BJ (cell line): ENCODE results near the gene PDE6A. TPM values are rescaled to one million over a fixed set of nuclear protein-coding genes. Genes with fewer than 3 reads are reported as not detected.

ENCODE experiments used
- CTCF ChIA-PET: fragments of 350-600 bp; formaldehyde crosslinking; extraction: SDS; loops from one replicate; lab custom pipeline; 2021; ENCODE audit warnings: antibody characterized with exemption, inconsistent platforms; lab: Yijun Ruan, JAX
- POLR2A ChIA-PET: fragments of 300-600 bp; sonication (Branson Sonifier 250); formaldehyde crosslinking; extraction: SDS; loops from one replicate; lab custom pipeline; 2021; ENCODE audit warnings: antibody characterized with exemption; lab: Charles Lee
- DNase-seq: peaks from one replicate; pipeline ENCODE4 v3.0.0-alpha.2; 2011; ENCODE audit warnings: low read depth
- H3K27me3 ChIP-seq: 2 replicates; pipeline ENCODE4 v1.6.0; 2011; ENCODE audit warnings: low read length; ENCODE audit not compliant: control insufficient read depth, insufficient read depth
- H3K36me3 ChIP-seq: 2 replicates; pipeline ENCODE4 v1.5.1; 2011; ENCODE audit warnings: low read length; ENCODE audit not compliant: control insufficient read depth, insufficient read depth
- H3K4me3 ChIP-seq: 2 replicates; pipeline ENCODE4 v1.5.1; 2011; ENCODE audit warnings: low read depth, mild to moderate bottlenecking, control low read depth, low read length
- polyA plus RNA-seq: library from polyadenylated mRNA; depleted of rRNA; stranded (reverse); fragments of >200 nt; gene quantifications from 2 replicates; pipeline ENCODE4 v1.2.3, GENCODE V29; 2011
- TF ChIP-seq, protein P1 (sequence below): IDR thresholded peaks from 2 replicates; pipeline ENCODE4 v1.5.1; 2011; ENCODE audit warnings: low read depth, mild to moderate bottlenecking, control low read depth, inconsistent platforms, low read length, moderate library complexity; ENCODE audit not compliant: insufficient read depth

The PDE6A gene
- polyA plus RNA-seq, 1 experiment = not detected

DNA sequence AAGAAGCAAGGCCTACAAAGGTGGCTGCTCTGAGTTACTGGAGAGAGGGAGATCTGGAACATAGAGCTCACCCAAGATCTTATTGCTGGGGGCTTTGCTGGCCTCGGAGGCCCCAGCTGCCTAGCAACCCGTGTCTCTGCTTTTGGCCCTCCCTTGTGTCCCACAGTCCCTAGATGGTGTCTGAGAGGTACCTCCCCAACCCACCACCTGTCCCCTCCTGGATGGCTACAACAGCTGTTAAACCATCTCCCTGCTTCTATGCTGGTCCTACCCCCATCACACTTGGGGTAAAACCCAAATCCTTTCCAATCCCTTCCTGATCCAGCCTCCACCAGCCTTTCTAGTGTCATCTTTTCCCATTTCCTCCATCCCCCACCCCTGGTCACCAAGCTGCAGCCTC is 127.9 kb downstream of the PDE6A start:
- CTCF ChIA-PET = interaction anchor here (0.8 to 2.0 kb wide), 5 partner anchors 11 to 149 kb away, joined by 4 to 9 read pairs (median 5); no protein-coding TSS in a partner anchor
- POLR2A ChIA-PET = interaction anchor here (0.6 kb wide), 1 partner anchor 193 kb away, joined by 3 read pairs; no protein-coding TSS in a partner anchor

DNA sequence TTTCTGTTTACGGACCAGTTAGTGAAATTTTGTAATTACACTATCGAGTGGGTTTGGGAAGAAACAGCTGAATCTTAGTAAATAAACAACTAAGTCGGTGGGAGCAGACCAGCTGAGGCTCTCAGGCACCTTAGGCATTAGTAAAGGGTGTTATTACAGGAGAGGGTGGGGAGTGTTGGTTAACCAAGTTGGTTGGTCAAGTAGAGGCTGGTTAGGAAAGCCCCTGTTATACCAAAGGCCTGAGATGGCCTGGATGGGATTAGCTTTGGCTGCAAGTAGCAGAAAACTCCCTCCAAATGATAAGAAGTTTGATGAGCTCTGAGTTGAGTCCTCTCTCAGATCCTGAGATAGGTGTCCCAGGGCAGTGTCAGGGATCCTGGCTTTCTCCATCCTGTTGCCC is 133.1 kb downstream of the PDE6A start:
- no peak for DNase-seq
- ChIA-PET CTCF (interaction anchor here (0.8 to 1.5 kb wide), 4 partner anchors 12 to 16 kb away, joined by 3 to 4 read pairs (median 4); no protein-coding TSS in a partner anchor), POLR2A (no interaction called here)
- no peak overlapping the region for H3K4me3 ChIP-seq
- H3K36me3 ChIP-seq = no peaks in the 10 kb centered on the region
- TF ChIP-seq, protein P1, sequence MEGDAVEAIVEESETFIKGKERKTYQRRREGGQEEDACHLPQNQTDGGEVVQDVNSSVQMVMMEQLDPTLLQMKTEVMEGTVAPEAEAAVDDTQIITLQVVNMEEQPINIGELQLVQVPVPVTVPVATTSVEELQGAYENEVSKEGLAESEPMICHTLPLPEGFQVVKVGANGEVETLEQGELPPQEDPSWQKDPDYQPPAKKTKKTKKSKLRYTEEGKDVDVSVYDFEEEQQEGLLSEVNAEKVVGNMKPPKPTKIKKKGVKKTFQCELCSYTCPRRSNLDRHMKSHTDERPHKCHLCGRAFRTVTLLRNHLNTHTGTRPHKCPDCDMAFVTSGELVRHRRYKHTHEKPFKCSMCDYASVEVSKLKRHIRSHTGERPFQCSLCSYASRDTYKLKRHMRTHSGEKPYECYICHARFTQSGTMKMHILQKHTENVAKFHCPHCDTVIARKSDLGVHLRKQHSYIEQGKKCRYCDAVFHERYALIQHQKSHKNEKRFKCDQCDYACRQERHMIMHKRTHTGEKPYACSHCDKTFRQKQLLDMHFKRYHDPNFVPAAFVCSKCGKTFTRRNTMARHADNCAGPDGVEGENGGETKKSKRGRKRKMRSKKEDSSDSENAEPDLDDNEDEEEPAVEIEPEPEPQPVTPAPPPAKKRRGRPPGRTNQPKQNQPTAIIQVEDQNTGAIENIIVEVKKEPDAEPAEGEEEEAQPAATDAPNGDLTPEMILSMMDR = no peak
- peaks cover 4% of the 10 kb centered on the region for H3K27me3 ChIP-seq

More for the DNA sequence above, 127.9 kb downstream of the PDE6A start:
- Histone ChIP-seq H3K4me3 (no peak overlapping the region), H3K27me3 (peaks cover 4% of the 10 kb centered on the region), H3K36me3 (no peaks in the 10 kb centered on the region)
- no peak for DNase-seq
- TF ChIP-seq, protein P1 = no peak

DNA sequence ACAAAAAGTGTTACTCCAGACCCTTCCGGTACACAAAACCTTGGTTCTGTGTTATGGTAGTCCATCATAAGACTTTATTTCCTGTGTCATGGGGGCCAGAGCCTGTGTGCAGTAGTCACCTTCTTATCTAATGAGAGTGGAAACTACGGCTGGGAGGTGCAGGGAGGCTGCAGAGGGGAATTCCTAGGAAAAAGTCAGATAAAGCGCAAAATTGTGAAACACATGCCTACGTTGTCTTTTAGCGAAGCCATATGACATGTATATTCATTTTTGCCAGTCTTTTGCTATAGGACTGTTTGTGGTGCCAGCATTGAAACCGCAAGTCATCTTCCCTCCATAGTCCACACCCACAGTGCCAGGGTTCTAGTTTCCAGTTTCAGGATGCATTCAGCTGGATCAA is 133.7 kb downstream of the PDE6A start:
- ChIA-PET POLR2A (no interaction called here), CTCF (interaction anchor here (1.4 to 1.5 kb wide), 2 partner anchors 14 to 17 kb away, joined by 3 to 4 read pairs; no protein-coding TSS in a partner anchor)
- TF ChIP-seq, protein P1 = no peak
- Histone ChIP-seq H3K4me3 (no peak overlapping the region), H3K36me3 (no peaks in the 10 kb centered on the region), H3K27me3 (peaks cover 4% of the 10 kb centered on the region)
- no peak for DNase-seq

DNA sequence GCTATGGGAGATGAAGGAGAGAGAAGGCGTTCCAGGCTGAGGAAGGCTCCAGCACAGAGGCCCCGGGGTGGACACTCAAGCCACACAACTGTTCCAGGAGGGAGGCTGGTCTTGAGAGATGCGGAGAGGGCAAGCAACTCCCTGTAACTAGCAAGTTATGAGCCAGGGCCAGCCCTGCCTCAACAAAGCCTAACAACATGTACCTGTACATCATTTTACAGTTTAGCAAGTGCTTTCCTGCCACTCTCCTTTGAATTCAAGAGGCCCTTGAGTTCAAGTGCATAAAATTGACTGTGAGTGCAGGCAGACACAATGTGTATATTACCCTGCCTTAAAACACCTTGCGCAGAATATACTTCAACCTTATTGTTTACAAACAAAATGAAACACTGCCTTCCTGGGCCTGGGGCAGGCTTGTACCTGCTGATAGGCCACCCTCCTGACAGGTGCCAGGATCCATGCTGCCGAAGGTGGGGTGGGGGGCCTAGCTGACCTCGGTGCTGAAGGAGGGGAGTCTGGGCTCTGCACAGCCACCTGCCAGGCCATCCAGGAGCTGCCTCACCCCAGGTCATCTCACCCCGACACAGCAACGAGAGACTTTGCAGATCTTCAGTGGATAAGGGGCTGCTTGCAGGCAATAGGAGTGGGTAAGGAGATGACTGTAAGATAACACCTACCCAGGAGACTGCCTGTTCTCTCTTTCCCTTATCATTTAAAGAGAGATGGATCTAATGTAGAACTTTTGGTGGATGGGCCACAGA is 134.5 kb downstream of the PDE6A start:
- H3K4me3 ChIP-seq = no peak overlapping the region
- H3K36me3 ChIP-seq = no peaks in the 10 kb centered on the region
- DNase-seq = no peak
- peaks cover 4% of the 10 kb centered on the region for H3K27me3 ChIP-seq
- CTCF ChIA-PET = no interaction called here
- POLR2A ChIA-PET = no interaction called here
- TF ChIP-seq, protein P1 = no peak

DNA sequence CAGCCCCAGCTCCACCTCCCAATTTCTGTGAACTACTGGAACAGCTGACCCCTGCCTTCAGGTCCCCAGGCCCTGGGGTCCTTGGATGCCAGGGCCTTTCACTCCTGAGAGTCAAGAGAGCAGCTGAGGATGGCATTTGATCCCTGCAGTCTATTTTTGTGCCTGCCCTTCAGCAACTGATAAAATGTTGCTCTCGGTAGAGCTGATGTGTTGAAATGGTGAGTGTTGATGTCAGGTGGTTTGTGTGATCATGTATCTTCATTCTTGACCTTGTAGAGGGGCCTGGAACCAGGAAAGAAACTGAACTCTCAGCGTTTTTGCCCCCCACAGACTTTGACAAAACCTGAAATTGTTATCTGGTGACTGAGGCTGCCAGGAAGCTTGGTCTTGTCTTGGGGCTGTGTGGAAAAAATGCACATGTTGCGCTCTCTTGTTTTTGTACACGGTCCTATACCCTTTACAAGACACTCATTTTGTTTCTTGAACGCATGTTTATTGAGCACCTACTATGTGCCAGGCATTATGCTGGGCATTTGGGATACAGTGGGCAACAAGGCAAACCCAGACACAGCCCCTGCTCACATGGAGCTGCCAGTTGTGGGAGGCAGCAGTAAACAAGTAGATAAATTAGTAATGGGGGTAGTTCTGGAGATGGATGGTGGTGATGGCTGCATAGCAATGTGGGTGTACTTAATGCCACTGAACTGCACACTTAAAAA is 136.2 kb downstream of the PDE6A start:
- TF ChIP-seq, protein P1 = no peak
- H3K4me3 ChIP-seq = no peak overlapping the region
- DNase-seq = no peak
- peaks cover 4% of the 10 kb centered on the region for H3K27me3 ChIP-seq
- no peaks in the 10 kb centered on the region for H3K36me3 ChIP-seq
- ChIA-PET POLR2A (no interaction called here), CTCF (interaction anchor here (1.5 kb wide), 1 partner anchor 19 kb away, joined by 3 read pairs; no protein-coding TSS in a partner anchor)
